GM23338 (cell line): ENCODE data around the gene HS3ST1. TPM values are rescaled to one million over a fixed set of nuclear protein-coding genes. Genes with fewer than 3 reads are reported as not detected.

Source experiments
- ATAC-seq: fragments of 200-7000 bp; cut with Tn5 transposase; 3 replicates; pipeline ENCODE4 v1.9.1; 2020
- DNase-seq: peaks from one replicate; pipeline ENCODE4 v3.0.0-alpha.2; 2015; ENCODE audit warnings: low spot score
- H2AFZ ChIP-seq: fragments of 200-600 bp; sonication (generic); 2 replicates; pipeline ENCODE4 v1.8.0; 2016; ENCODE audit warnings: antibody characterized with exemption, mild to moderate bottlenecking, moderate library complexity
- H3F3A ChIP-seq: fragments of 200-600 bp; sonication (generic); replicated peaks from 2 replicates; pipeline ENCODE4 v1.8.0; 2017; ENCODE audit warnings: antibody characterized with exemption, mixed run types, low read depth
- H3K27ac ChIP-seq: fragments of 200-600 bp; sonication (generic); 2 replicates; pipeline ENCODE4 v1.6.1; 2016; ENCODE audit warnings: low read depth
- H3K27me3 ChIP-seq: fragments of 200-600 bp; sonication (generic); 2 replicates; pipeline ENCODE4 v1.8.0; 2016; ENCODE audit warnings: mild to moderate bottlenecking, mixed run types, moderate library complexity; ENCODE audit not compliant: insufficient read depth
- H3K36me3 ChIP-seq: fragments of 200-600 bp; sonication (generic); 2 replicates; pipeline ENCODE4 v1.8.0; 2016; ENCODE audit warnings: mild to moderate bottlenecking; ENCODE audit not compliant: insufficient read depth
- H3K4me1 ChIP-seq: fragments of 200-600 bp; sonication (generic); 2 replicates; pipeline ENCODE4 v1.8.0; 2016; ENCODE audit warnings: mild to moderate bottlenecking, moderate library complexity; ENCODE audit not compliant: insufficient read depth
- H3K4me2 ChIP-seq: fragments of 200-600 bp; sonication (generic); 2 replicates; pipeline ENCODE4 v1.7.1; 2017; ENCODE audit warnings: mixed run types
- H3K4me3 ChIP-seq: fragments of 200-600 bp; sonication (generic); 2 replicates; pipeline ENCODE4 v1.6.1; 2016; ENCODE audit warnings: mixed run types
- H3K79me2 ChIP-seq: fragments of 200-600 bp; sonication (generic); replicated peaks from 2 replicates; pipeline ENCODE4 v1.8.0; 2017; ENCODE audit warnings: mild to moderate bottlenecking; ENCODE audit not compliant: insufficient read depth
- H3K9me2 ChIP-seq: fragments of 200-600 bp; sonication (generic); 2 replicates; pipeline ENCODE4 v1.8.0; 2017; ENCODE audit not compliant: insufficient read depth
- H4K20me1 ChIP-seq: fragments of 200-600 bp; sonication (generic); replicated peaks from 2 replicates; pipeline ENCODE4 v1.8.0; 2017; ENCODE audit warnings: mild to moderate bottlenecking; ENCODE audit not compliant: insufficient read depth
- H3K27ac Mint-ChIP-seq: 2 replicates; pipeline ENCODE4 v1.8.0; 2020; ENCODE audit warnings: inconsistent platforms, mild to moderate bottlenecking, moderate library complexity, mixed read lengths
- H3K27me3 Mint-ChIP-seq: 3 replicates; pipeline ENCODE4 v1.8.0; 2022; ENCODE audit warnings: low read depth, mild to moderate bottlenecking, moderate library complexity, mixed read lengths, inconsistent platforms; ENCODE audit not compliant: insufficient read depth, poor library complexity
- H3K36me3 Mint-ChIP-seq: 3 replicates; pipeline ENCODE4 v1.8.0; 2021; ENCODE audit warnings: low read depth, mild to moderate bottlenecking, inconsistent platforms, moderate library complexity, mixed read lengths
- H3K4me1 Mint-ChIP-seq: 3 replicates; pipeline ENCODE4 v1.8.0; 2020; ENCODE audit warnings: mild to moderate bottlenecking, inconsistent platforms, mixed read lengths
- H3K4me3 Mint-ChIP-seq: 3 replicates; pipeline ENCODE4 v1.8.0; 2021; ENCODE audit warnings: moderate library complexity, mild to moderate bottlenecking, inconsistent platforms, mixed read lengths
- H3K9me3 Mint-ChIP-seq: 3 replicates; pipeline ENCODE4 v1.8.0; 2020; ENCODE audit warnings: moderate library complexity, mild to moderate bottlenecking, inconsistent platforms, mixed read lengths
- CREB1 ChIP-seq: fragments of 250-450 bp; sonication (Bioruptor Pico); IDR thresholded peaks from 2 replicates; pipeline ENCODE4 v1.5.0; 2020; ENCODE audit warnings: low read depth, mild to moderate bottlenecking, moderate library complexity
- CTCF ChIP-seq, 2 experiments: fragments of 200-600 bp in 1 of 2; sonication (generic) in 1 of 2; conservative IDR thresholded peaks; 2 replicates each; pipeline versions ENCODE4 v1.5.1 to v1.6.1; 2016 to 2017; ENCODE audit warnings: antibody characterized with exemption in 2 of 2, low read depth in 2 of 2, mild to moderate bottlenecking in 2 of 2, moderate library complexity in 1 of 2
- ETS1 ChIP-seq: IDR thresholded peaks from 2 replicates; pipeline ENCODE4 v1.6.1; 2016; ENCODE audit warnings: antibody characterized with exemption
- EZH2 ChIP-seq: fragments of 200-600 bp; sonication (generic); IDR thresholded peaks from one replicate; pipeline ENCODE4 v1.8.0; 2017; ENCODE audit warnings: antibody characterized with exemption, mild to moderate bottlenecking, low read depth; ENCODE audit not compliant: unreplicated experiment
- EZH2phosphoT487 ChIP-seq: fragments of 200-600 bp; sonication (generic); IDR thresholded peaks from one replicate; pipeline ENCODE4 v1.8.1; 2018; ENCODE audit warnings: antibody characterized with exemption; ENCODE audit not compliant: unreplicated experiment
- JUNB ChIP-seq: IDR thresholded peaks from one replicate; pipeline ENCODE4 v1.6.1; 2016; ENCODE audit warnings: antibody characterized with exemption; ENCODE audit not compliant: unreplicated experiment
- POLR2AphosphoS5 ChIP-seq: IDR thresholded peaks from 2 replicates; pipeline ENCODE4 v1.6.1; 2016; ENCODE audit warnings: antibody characterized with exemption, low read depth
- REST ChIP-seq: IDR thresholded peaks from one replicate; pipeline ENCODE4 v1.6.1; 2018; ENCODE audit warnings: antibody characterized with exemption; ENCODE audit not compliant: unreplicated experiment
- STAT1 ChIP-seq: IDR thresholded peaks from one replicate; pipeline ENCODE4 v1.6.1; 2016; ENCODE audit warnings: antibody characterized with exemption; ENCODE audit not compliant: unreplicated experiment
- ZNF331 ChIP-seq: fragments of 250-450 bp; sonication (Bioruptor Pico); IDR thresholded peaks from 2 replicates; pipeline ENCODE4 v1.5.0; 2020; ENCODE audit warnings: low read depth, mild to moderate bottlenecking, moderate library complexity
- polyA plus RNA-seq: library from polyadenylated mRNA; unstranded; fragments of >200 nt; fragmentation: Nextera tagmentation; extraction: Ambion mirVana; gene quantifications from 2 replicates; pipeline ENCODE4 v1.2.1, GENCODE V29; 2016
- total RNA-seq: library from RNA; depleted of rRNA; stranded (reverse); fragments of >200 nt; shearing (Covaris generic); gene quantifications from 2 replicates; pipeline ENCODE4 v1.2.3, GENCODE V29; 2014

The HS3ST1 gene
- total and polyA plus RNA-seq, 2 experiments from 2014 or later: 0.94 to 1.3 TPM

GRCh38 chr4:11397146-11397545, 31.5 kb downstream of the HS3ST1 start:
- Histone ChIP-seq H3K36me3 (no peaks in the 10 kb centered on the region), H3F3A (no peaks in the 10 kb centered on the region), H3K4me3 (no peak overlapping the region), H3K9me2 (no peaks in the 10 kb centered on the region), H3K27ac (no peak overlapping the region), H3K4me1 (no peaks in the 10 kb centered on the region), H4K20me1 (no peaks in the 10 kb centered on the region), H2AFZ (no peak overlapping the region), H3K27me3 (no peaks in the 10 kb centered on the region), H3K79me2 (no peaks in the 10 kb centered on the region), H3K4me2 (no peak overlapping the region)
- H3K4me3 Mint-ChIP-seq: no peak overlapping the region
- DNase-seq (no peak), ATAC-seq (no peak)
- no peaks in the 10 kb centered on the region; the same call in 2 of the 3 replicates for H3K9me3 Mint-ChIP-seq
- peaks cover 5% of the 10 kb centered on the region for H3K27me3 Mint-ChIP-seq
- H3K27ac Mint-ChIP-seq: no peak overlapping the region
- peaks cover 7% of the 10 kb centered on the region; the same call in 1 of the 3 replicates for H3K36me3 Mint-ChIP-seq
- no peak for TF ChIP-seq EZH2phosphoT487
- TF ChIP-seq JUNB: no peak
- no peak for TF ChIP-seq CREB1
- no peak for TF ChIP-seq ETS1
- no peak for TF ChIP-seq CTCF (conservative IDR thresholded peaks at IDR 0.05; ENCODE audit: low read depth in 2 of 2)
- TF ChIP-seq ZNF331 (CRISPR knock-in tag): no peak
- no peak for TF ChIP-seq STAT1
- TF ChIP-seq POLR2AphosphoS5: no peak
- no peak for TF ChIP-seq EZH2
- peaks cover 12% of the 10 kb centered on the region for H3K4me1 Mint-ChIP-seq

- Mint-ChIP-seq H3K27me3 (peaks cover 5% of the 10 kb centered on the region), H3K27ac (no peak overlapping the region), H3K9me3 (no peaks in the 10 kb centered on the region), H3K4me1 (peaks cover 12% of the 10 kb centered on the region), H3K36me3 (peaks cover 3% of the 10 kb centered on the region; the same call in 1 of the 3 replicates), H3K4me3 (no peak overlapping the region)
- peaks cover 3% of the 10 kb centered on the region; the same call in 1 of the 2 replicates for H3K9me2 ChIP-seq
- H3K4me3 ChIP-seq: no peak overlapping the region
- ATAC-seq: no peak
- H4K20me1 ChIP-seq: no peaks in the 10 kb centered on the region
- no peaks in the 10 kb centered on the region for H3K27me3 ChIP-seq
- no peaks in the 10 kb centered on the region for H3F3A ChIP-seq
- H3K4me1 ChIP-seq: no peaks in the 10 kb centered on the region
- no peak overlapping the region for H3K27ac ChIP-seq
- H3K4me2 ChIP-seq: no peak overlapping the region
- no peak for DNase-seq
- no peaks in the 10 kb centered on the region for H3K79me2 ChIP-seq
- no peak overlapping the region for H2AFZ ChIP-seq
- H3K36me3 ChIP-seq: no peaks in the 10 kb centered on the region
- TF ChIP-seq JUNB: no peak
- no peak for TF ChIP-seq REST
- TF ChIP-seq ZNF331 (CRISPR knock-in tag): no peak
- TF ChIP-seq POLR2AphosphoS5: no peak
- TF ChIP-seq CREB1: no peak
These were observed 35.1 kb downstream of the HS3ST1 start for GRCh38 chr4:11393551-11393950.
